ENCODE results near the gene DYRK2. TPM values are rescaled to one million over a fixed set of nuclear protein-coding genes. Genes with fewer than 3 reads are reported as not detected.

DYRK2 gene
- total RNA-seq, 2 experiments from 2014 or later = 28.8 to 33.7 TPM

DNA sequence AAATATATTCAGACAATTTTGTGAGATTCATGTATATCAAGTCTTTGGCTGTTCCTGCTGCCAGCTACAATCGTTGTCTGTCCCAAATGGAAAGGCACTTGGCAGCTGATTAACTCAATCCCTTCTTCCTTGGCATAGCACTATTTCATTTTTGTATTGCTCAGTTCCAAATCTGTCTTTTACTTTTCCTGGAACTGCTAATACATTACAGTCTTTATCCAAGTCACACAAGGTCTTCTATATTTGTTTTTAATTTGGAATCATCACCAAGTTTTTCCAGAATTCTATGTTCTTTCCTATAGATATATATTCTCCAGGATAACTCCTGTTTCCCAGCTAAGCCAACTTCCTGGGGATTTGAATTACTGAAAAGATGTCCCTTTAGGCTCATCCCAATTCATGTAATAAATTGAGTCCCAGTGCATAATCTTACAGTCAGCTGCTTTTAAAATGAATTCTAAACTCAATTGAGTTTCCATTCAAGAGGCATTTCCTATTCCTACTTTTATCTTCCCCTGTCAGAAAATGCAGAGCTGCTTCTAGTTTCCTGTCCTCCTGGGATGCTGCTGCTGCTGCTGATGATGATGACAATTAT lies 45.9 kb downstream of the DYRK2 start:
- intact Hi-C loops (cut with micrococcal nuclease) = loop anchor here (10.0 kb wide), 1 partner anchor 250 kb away; no protein-coding TSS in a partner anchor
- DNase-seq (no peak), ATAC-seq (no peak)
- Mint-ChIP-seq H3K9me3 (no peaks in the 10 kb centered on the region), H3K36me3 (ENCODE audit: low read depth) (no peaks in the 10 kb centered on the region), H3K4me1 (ENCODE audit: low read depth) (peaks cover 56% of the 10 kb centered on the region), H3K27ac (no peak overlapping the region), H3K4me3 (no peak overlapping the region), H3K27me3 (no peaks in the 10 kb centered on the region)
- TF ChIP-seq, protein P1, sequence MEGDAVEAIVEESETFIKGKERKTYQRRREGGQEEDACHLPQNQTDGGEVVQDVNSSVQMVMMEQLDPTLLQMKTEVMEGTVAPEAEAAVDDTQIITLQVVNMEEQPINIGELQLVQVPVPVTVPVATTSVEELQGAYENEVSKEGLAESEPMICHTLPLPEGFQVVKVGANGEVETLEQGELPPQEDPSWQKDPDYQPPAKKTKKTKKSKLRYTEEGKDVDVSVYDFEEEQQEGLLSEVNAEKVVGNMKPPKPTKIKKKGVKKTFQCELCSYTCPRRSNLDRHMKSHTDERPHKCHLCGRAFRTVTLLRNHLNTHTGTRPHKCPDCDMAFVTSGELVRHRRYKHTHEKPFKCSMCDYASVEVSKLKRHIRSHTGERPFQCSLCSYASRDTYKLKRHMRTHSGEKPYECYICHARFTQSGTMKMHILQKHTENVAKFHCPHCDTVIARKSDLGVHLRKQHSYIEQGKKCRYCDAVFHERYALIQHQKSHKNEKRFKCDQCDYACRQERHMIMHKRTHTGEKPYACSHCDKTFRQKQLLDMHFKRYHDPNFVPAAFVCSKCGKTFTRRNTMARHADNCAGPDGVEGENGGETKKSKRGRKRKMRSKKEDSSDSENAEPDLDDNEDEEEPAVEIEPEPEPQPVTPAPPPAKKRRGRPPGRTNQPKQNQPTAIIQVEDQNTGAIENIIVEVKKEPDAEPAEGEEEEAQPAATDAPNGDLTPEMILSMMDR (IDR thresholded peaks at IDR 0.05) = no peak
- CTCF ChIA-PET = interaction anchor here (1.1 kb wide), 1 partner anchor 38 kb away, joined by 3 read pairs; no protein-coding TSS in a partner anchor
- POLR2A ChIA-PET = no interaction called here

DNA sequence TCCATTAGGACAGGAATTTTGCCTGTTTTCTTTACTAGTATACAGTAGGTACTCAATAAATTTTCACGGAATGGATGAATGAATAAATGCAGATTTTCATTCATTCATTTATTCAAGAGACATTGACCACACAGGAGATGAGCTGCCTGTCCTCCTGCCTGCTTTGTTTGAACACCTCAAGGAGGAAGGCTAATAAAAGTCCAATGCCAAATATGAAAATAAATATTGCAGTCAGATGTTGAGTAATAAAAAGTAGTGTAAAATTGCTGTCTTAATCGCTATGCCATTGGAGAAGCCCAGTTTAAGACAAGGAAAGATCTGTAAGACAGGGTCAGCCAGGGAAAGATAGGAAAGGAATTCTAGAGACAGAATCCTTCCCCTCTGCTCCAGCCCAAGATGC lies 47.4 kb downstream of the DYRK2 start:
- no peak overlapping the region for H3K4me3 Mint-ChIP-seq
- ATAC-seq = no peak
- intact Hi-C loops (cut with micrococcal nuclease) = loop anchor here (5.0 to 10.0 kb wide), 2 partner anchors 44 to 249 kb away; no protein-coding TSS in a partner anchor

DNA sequence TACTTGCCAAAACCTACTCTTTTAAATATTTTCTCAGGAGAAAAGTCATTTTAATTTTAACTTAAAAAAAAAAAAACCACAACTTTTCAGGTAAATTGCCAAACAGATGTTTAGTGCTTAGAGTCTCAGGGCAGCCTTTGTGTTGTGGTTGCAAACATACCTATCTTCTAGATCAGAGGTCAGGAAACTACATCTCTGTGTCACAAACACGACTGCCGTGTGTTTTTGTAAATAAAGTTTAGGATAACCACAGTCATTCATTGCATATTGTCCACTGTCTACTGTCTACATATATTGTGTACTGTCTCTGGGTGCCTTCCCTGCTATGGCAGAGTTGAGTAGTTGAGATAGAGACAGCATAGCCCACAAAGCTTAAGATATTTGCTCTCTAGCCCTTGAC lies 48.9 kb downstream of the DYRK2 start:
- TF ChIP-seq, protein P1 (IDR thresholded peaks at IDR 0.05) = no peak
- DNase-seq (peak; percentile 18), ATAC-seq (no peak)
- H3K36me3 Mint-ChIP-seq (ENCODE audit: low read depth) = no peaks in the 10 kb centered on the region
- H3K4me1 Mint-ChIP-seq (ENCODE audit: low read depth) = peaks cover 63% of the 10 kb centered on the region
- no peaks in the 10 kb centered on the region for H3K9me3 Mint-ChIP-seq
- ChIA-PET CTCF (no interaction called here), POLR2A (interaction anchor here (0.9 kb wide), 1 partner anchor 33 kb away, joined by 4 read pairs; no protein-coding TSS in a partner anchor)
- no peak overlapping the region for H3K4me3 Mint-ChIP-seq
- intact Hi-C loops (cut with micrococcal nuclease) = loop anchor here (5.0 to 10.0 kb wide), 2 partner anchors 45 to 247 kb away; no protein-coding TSS in a partner anchor
- no peaks in the 10 kb centered on the region for H3K27me3 Mint-ChIP-seq
- no peak overlapping the region for H3K27ac Mint-ChIP-seq

More for the DNA sequence above, 47.4 kb downstream of the DYRK2 start:
- Mint-ChIP-seq H3K4me1 (ENCODE audit: low read depth) (peaks cover 66% of the 10 kb centered on the region), H3K36me3 (ENCODE audit: low read depth) (no peaks in the 10 kb centered on the region), H3K27ac (no peak overlapping the region), H3K9me3 (no peaks in the 10 kb centered on the region), H3K27me3 (no peaks in the 10 kb centered on the region)
- no peak for DNase-seq
- TF ChIP-seq, protein P1 (IDR thresholded peaks at IDR 0.05) = no peak
- ChIA-PET CTCF (interaction anchor here (1.0 kb wide), 1 partner anchor 18 kb away, joined by 3 read pairs; no protein-coding TSS in a partner anchor), POLR2A (no interaction called here)

DNA sequence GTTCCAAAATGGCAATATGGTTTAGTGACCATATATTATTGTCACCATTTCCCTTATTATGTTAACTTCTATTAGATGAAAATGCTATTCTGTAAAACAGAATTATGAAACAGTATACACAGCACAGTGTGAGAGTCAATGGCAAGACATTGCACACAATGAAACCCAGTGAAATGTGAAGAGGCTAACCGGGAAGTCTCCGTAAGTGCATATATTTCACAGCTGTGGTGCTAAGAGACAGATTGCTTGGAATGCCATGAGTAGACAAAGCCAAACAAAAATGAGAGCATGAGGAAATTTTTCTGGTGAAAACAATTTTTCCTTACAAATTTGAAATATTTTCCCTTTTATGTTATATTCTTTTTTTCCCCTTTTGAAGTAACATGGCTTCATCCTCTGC lies 49.4 kb downstream of the DYRK2 start:
- peaks cover 1% of the 10 kb centered on the region for H3K36me3 Mint-ChIP-seq (ENCODE audit: low read depth)
- no peaks in the 10 kb centered on the region for H3K9me3 Mint-ChIP-seq
- H3K4me1 Mint-ChIP-seq (ENCODE audit: low read depth) = peaks cover 64% of the 10 kb centered on the region
- no peak overlapping the region for H3K27ac Mint-ChIP-seq
- ChIA-PET CTCF (no interaction called here), POLR2A (interaction anchor here (0.9 kb wide), 1 partner anchor 33 kb away, joined by 4 read pairs; no protein-coding TSS in a partner anchor)
- H3K27me3 Mint-ChIP-seq = no peaks in the 10 kb centered on the region
- TF ChIP-seq, protein P1 (IDR thresholded peaks at IDR 0.05) = no peak
- ATAC-seq = no peak
- intact Hi-C loops (cut with micrococcal nuclease) = loop anchor here (2.0 to 10.0 kb wide), 3 partner anchors 46 to 247 kb away; no protein-coding TSS in a partner anchor
- DNase-seq = no peak
- no peak overlapping the region for H3K4me3 Mint-ChIP-seq
